Coronary artery (tissue), 2 donors: ENCODE data around the gene SOX6.

ENCODE experiments used
- DNase-seq: peaks from one replicate; pipeline ENCODE4 v3.0.0-alpha.2; 2017; ENCODE audit warnings: low spot score
- H3K27ac ChIP-seq, 2 donors: fragments of 200-600 bp; sonication (generic); one replicate each; pipeline ENCODE4 v1.5.1; 2016 to 2019
- H3K4me3 ChIP-seq: fragments of 200-600 bp; sonication (generic); 2 replicates; pipeline ENCODE4 v1.5.1; 2016; ENCODE audit warnings: mild to moderate bottlenecking, moderate library complexity
- CTCF ChIP-seq: fragments of 200-600 bp; sonication (generic); IDR thresholded peaks from one replicate; pipeline ENCODE4 v1.5.1; 2019; ENCODE audit warnings: antibody characterized with exemption

Gene SOX6

GRCh38 chr11:16211407-16211806 is 144.9 kb downstream of the SOX6 start:
- Histone ChIP-seq H3K27ac (no peak overlapping the region), H3K4me3 (no peak overlapping the region)
- TF ChIP-seq CTCF: no peak
- no peak for DNase-seq

- no peak for TF ChIP-seq CTCF
- H3K4me3 ChIP-seq: no peak overlapping the region
- DNase-seq: no peak
- no peak overlapping the region for H3K27ac ChIP-seq
Measured at GRCh38 chr11:16204261-16204660, 152.1 kb downstream of the SOX6 start.

GRCh38 chr11:16195651-16196050 is 160.7 kb downstream of the SOX6 start:
- Histone ChIP-seq H3K27ac (peak overlapping the region in 1 of 2 donors; percentile 19), H3K4me3 (no peak overlapping the region)
- DNase-seq: no peak

GRCh38 chr11:16194566-16194965 is 161.8 kb downstream of the SOX6 start:
- TF ChIP-seq CTCF: no peak
- peak overlapping the region in 1 of 2 donors; percentile 49 for H3K27ac ChIP-seq
- H3K4me3 ChIP-seq: no peak overlapping the region
- no peak for DNase-seq

More at GRCh38 chr11:16195651-16196050, 160.7 kb downstream of the SOX6 start:
- TF ChIP-seq CTCF: no peak

- no peak for DNase-seq
- H3K4me3 ChIP-seq: no peak overlapping the region
- no peak for TF ChIP-seq CTCF
- no peak overlapping the region for H3K27ac ChIP-seq
Measured at GRCh38 chr11:16193897-16194381, 162.4 kb downstream of the SOX6 start.

- TF ChIP-seq CTCF: no peak
- no peak for DNase-seq
- Histone ChIP-seq H3K27ac (no peak overlapping the region), H3K4me3 (no peak overlapping the region)
Measured at GRCh38 chr11:16191868-16192240, 164.5 kb downstream of the SOX6 start.

- no peak for DNase-seq
- Histone ChIP-seq H3K27ac (no peak overlapping the region), H3K4me3 (no peak overlapping the region)
- no peak for TF ChIP-seq CTCF
Measured at GRCh38 chr11:16191212-16191867, 165.0 kb downstream of the SOX6 start.
